DMS79 treated with DMSO at 0.1 percent for 48 hours (cell line): Measurements from ENCODE around the gene NAP1L1.

Experiments
- DNase-seq: peaks from one replicate; lab custom pipeline; 2025; lab: John Stamatoyannopoulos, UW

The NAP1L1 gene

GRCh38 chr12:76084863-76085519 is 506 bp upstream of the NAP1L1 start:
- DNase-seq: peak; percentile 85

GRCh38 chr12:76083246-76083903 is 1.1 kb downstream of the NAP1L1 start:
- DNase-seq: peak; percentile 37

- no peak for DNase-seq
These were observed 2.6 kb downstream of the NAP1L1 start for GRCh38 chr12:76081909-76082308.

GRCh38 chr12:76080729-76081415 is 3.6 kb downstream of the NAP1L1 start:
- no peak for DNase-seq

- peak; percentile 78 for DNase-seq
These were observed 4.3 kb downstream of the NAP1L1 start for GRCh38 chr12:76080017-76080728.

GRCh38 chr12:76078748-76079147 is 5.7 kb downstream of the NAP1L1 start:
- no peak for DNase-seq

GRCh38 chr12:76075448-76075847 is 9.0 kb downstream of the NAP1L1 start:
- no peak for DNase-seq

GRCh38 chr12:76074701-76075336 is 9.7 kb downstream of the NAP1L1 start:
- DNase-seq: no peak

GRCh38 chr12:76073561-76073960 is 10.9 kb downstream of the NAP1L1 start:
- no peak for DNase-seq

GRCh38 chr12:76072568-76072967 is 11.9 kb downstream of the NAP1L1 start:
- DNase-seq: no peak

GRCh38 chr12:76069339-76069738 is 15.1 kb downstream of the NAP1L1 start:
- DNase-seq: no peak

GRCh38 chr12:76065917-76066316 is 18.6 kb downstream of the NAP1L1 start:
- no peak for DNase-seq

GRCh38 chr12:76064904-76065303 is 19.6 kb downstream of the NAP1L1 start:
- DNase-seq: no peak

GRCh38 chr12:76060111-76060510 is 24.4 kb downstream of the NAP1L1 start:
- DNase-seq: no peak

GRCh38 chr12:76057326-76057725 is 27.2 kb downstream of the NAP1L1 start:
- no peak for DNase-seq

- DNase-seq: no peak
These were observed 29.1 kb downstream of the NAP1L1 start for GRCh38 chr12:76055393-76055792.

- no peak for DNase-seq
These were observed 34.8 kb downstream of the NAP1L1 start for GRCh38 chr12:76049575-76050251.

GRCh38 chr12:76047742-76048141 is 36.7 kb downstream of the NAP1L1 start:
- DNase-seq: no peak

GRCh38 chr12:76047060-76047459 is 37.4 kb downstream of the NAP1L1 start:
- DNase-seq: no peak

- no peak for DNase-seq
These were observed 41.1 kb downstream of the NAP1L1 start for GRCh38 chr12:76043377-76043776.

GRCh38 chr12:76042147-76042546 is 42.3 kb downstream of the NAP1L1 start:
- no peak for DNase-seq

- DNase-seq: peak; percentile 34
These were observed 43.1 kb downstream of the NAP1L1 start for GRCh38 chr12:76041406-76041805.
